C1 segment of cervical spinal cord (tissue), 14 donors: Measurements from ENCODE around the gene TMEM190.
A peak's percentile ranks its signal among the peaks of the same experiment; 100 is the strongest.

Experiments used
- DNase-seq, 14 donors: peaks; one replicate each; lab custom pipeline; 2025; lab: John Stamatoyannopoulos, UW

The TMEM190 gene

GRCh38 chr19:55350620-55351315 lies 25.9 kb upstream of the TMEM190 start:
- no peak for DNase-seq

GRCh38 chr19:55352040-55352439 lies 24.6 kb upstream of the TMEM190 start:
- DNase-seq = no peak

GRCh38 chr19:55352549-55353145 lies 24.0 kb upstream of the TMEM190 start:
- no peak for DNase-seq

- DNase-seq = no peak
Measured at GRCh38 chr19:55353356-55353802, 23.2 kb upstream of the TMEM190 start.

- peak in 1 of 14 donors; percentile 4 for DNase-seq
Measured at GRCh38 chr19:55353803-55354697, 22.6 kb upstream of the TMEM190 start.

GRCh38 chr19:55354698-55355212 lies 21.9 kb upstream of the TMEM190 start, which contains the start of gene COX6B2:
TSS of gene COX6B2 (minus strand) at chr19:55354719. CDS start at chr19:55354521, 198 bp downstream.
- no peak for DNase-seq

GRCh38 chr19:55355213-55355821 lies 21.3 kb upstream of the TMEM190 start:
- no peak for DNase-seq

GRCh38 chr19:55358493-55358892 lies 18.1 kb upstream of the TMEM190 start:
- no peak for DNase-seq

GRCh38 chr19:55358943-55359908 lies 17.4 kb upstream of the TMEM190 start:
- DNase-seq = no peak

GRCh38 chr19:55360902-55361301 lies 15.7 kb upstream of the TMEM190 start:
- no peak for DNase-seq

GRCh38 chr19:55362174-55362989 lies 14.2 kb upstream of the TMEM190 start:
- DNase-seq = no peak

- DNase-seq = no peak
Measured at GRCh38 chr19:55362990-55363716, 13.5 kb upstream of the TMEM190 start, which contains the start of gene GARIN5B. TSS of gene GARIN5B (minus strand) at chr19:55363260. CDS start at chr19:55363066, 194 bp downstream.

- DNase-seq = no peak
Measured at GRCh38 chr19:55365245-55365644, 11.4 kb upstream of the TMEM190 start.

GRCh38 chr19:55365964-55366363 lies 10.7 kb upstream of the TMEM190 start:
- no peak for DNase-seq

GRCh38 chr19:55366790-55367189 lies 9.8 kb upstream of the TMEM190 start:
- no peak for DNase-seq

- DNase-seq = no peak
Measured at GRCh38 chr19:55368106-55368505, 8.5 kb upstream of the TMEM190 start.

GRCh38 chr19:55368701-55369563 lies 7.7 kb upstream of the TMEM190 start:
- no peak for DNase-seq
